ENCODE measurements around the gene E2F2.

Gene E2F2

GRCh38 chr1:23561076-23561812 is 30.2 kb upstream of the E2F2 start:
- TF ChIP-seq CTCF (conservative IDR thresholded peaks at IDR 0.05) = no peak

GRCh38 chr1:23559985-23560741 is 29.1 kb upstream of the E2F2 start:
- TF ChIP-seq CTCF (conservative IDR thresholded peaks at IDR 0.05) = no peak
- peak overlapping the region; percentile 95 for H3K27ac ChIP-seq

More at GRCh38 chr1:23561076-23561812, 30.2 kb upstream of the E2F2 start:
- H3K27ac ChIP-seq = peak overlapping the region; percentile 95

- H3K27ac ChIP-seq = peak within 1 kb of the TSS; percentile 95
- no peak for TF ChIP-seq CTCF (conservative IDR thresholded peaks at IDR 0.05)
Observed at GRCh38 chr1:23559136-23559984, 28.3 kb upstream of the E2F2 start, which contains the start of gene ID3. TSS of gene ID3 (minus strand) at chr1:23559501. CDS start at chr1:23559426, 75 bp downstream.

- no peak for TF ChIP-seq CTCF (conservative IDR thresholded peaks at IDR 0.05)
- H3K27ac ChIP-seq = peak overlapping the region; percentile 95
Observed at GRCh38 chr1:23558872-23559135, 27.8 kb upstream of the E2F2 start.

GRCh38 chr1:23558140-23558871 is 27.3 kb upstream of the E2F2 start:
- H3K27ac ChIP-seq = peak overlapping the region; percentile 95
- TF ChIP-seq CTCF (conservative IDR thresholded peaks at IDR 0.05) = no peak

- TF ChIP-seq CTCF (conservative IDR thresholded peaks at IDR 0.05) = no peak
- H3K27ac ChIP-seq = peak overlapping the region; percentile 95
Observed at GRCh38 chr1:23557471-23558124, 26.6 kb upstream of the E2F2 start.
